Aorta (tissue), 5 donors: ENCODE data around the gene C1D. TPM values are rescaled to one million over a fixed set of nuclear protein-coding genes. Genes with fewer than 3 reads are reported as not detected.
"Not testable (repeated sequence)": the region's sequence is repeated elsewhere in the genome, so short reads cannot be mapped to it uniquely, and the experiment has no call there.

Experiments
- ATAC-seq: fragments of 200-7000 bp; cut with Tn5 transposase; one replicate; pipeline ENCODE4 v1.9.1; 2022; ENCODE audit warnings: moderate library complexity; ENCODE audit not compliant: low FRiP score
- DNase-seq, 2 donors: peaks; one replicate each; pipeline ENCODE4 v3.0.0-alpha.2; 2020
- H3K27ac ChIP-seq, 2 donors: one replicate each; pipeline ENCODE4 v1.5.1; 2013; ENCODE audit warnings: low read length in 2 of 2, mild to moderate bottlenecking in 2 of 2, moderate library complexity in 2 of 2, control low read depth in 1 of 2, inconsistent platforms in 1 of 2, low read depth in 1 of 2
- H3K27me3 ChIP-seq, 2 donors: one replicate each; pipeline ENCODE4 v1.6.1; 2013; ENCODE audit warnings: control low read depth in 1 of 2, low read length in 1 of 2, mild to moderate bottlenecking in 1 of 2, moderate library complexity in 1 of 2; ENCODE audit not compliant: insufficient read depth in 2 of 2, control insufficient read depth in 1 of 2
- H3K36me3 ChIP-seq, 2 donors: one replicate each; pipeline ENCODE4 v1.6.1; 2013; ENCODE audit warnings: control low read depth in 1 of 2, low read length in 1 of 2, mild to moderate bottlenecking in 1 of 2; ENCODE audit not compliant: insufficient read depth in 2 of 2, control insufficient read depth in 1 of 2
- H3K4me1 ChIP-seq, 2 donors: one replicate each; pipeline ENCODE4 v1.6.1; 2013; ENCODE audit warnings: low read length in 2 of 2, control low read depth in 1 of 2, mild to moderate bottlenecking in 1 of 2, moderate library complexity in 1 of 2; ENCODE audit not compliant: insufficient read depth in 2 of 2, control insufficient read depth in 1 of 2
- H3K4me3 ChIP-seq, 2 donors: one replicate each; pipeline ENCODE4 v1.5.1; 2013; ENCODE audit warnings: low read length in 2 of 2, control low read depth in 1 of 2, mild to moderate bottlenecking in 1 of 2
- H3K9me3 ChIP-seq: one replicate; pipeline ENCODE4 v1.6.1; 2013; ENCODE audit warnings: mild to moderate bottlenecking, low read length; ENCODE audit not compliant: control insufficient read depth
- WGBS, 2 donors: extraction: QIAGEN DNeasy Blood & Tissue Kit; methylation state at CpG; one replicate each; pipeline ENCODE4 v1.1.7; 2013; 5-methylcytosine and 5-hydroxymethylcytosine counted together
- intact Hi-C, 2 donors: fragments of 100-400 bp; cut with DNase I; formaldehyde crosslinking; loops; one replicate each; pipeline versions ENCODE4 v1.14.2 to v1.15.0; 2022
- polyA plus RNA-seq, 2 donors: library from polyadenylated mRNA; stranded (reverse); fragments of 200-250 nt; gene quantifications; one replicate each; pipeline ENCODE4 v1.2.3, GENCODE V29; 2013
- total RNA-seq, 2 donors: library from RNA; stranded (reverse); fragmentation: NEBNext Ultra II Directional; extraction: Animal tissue kit (Norgen Biotek cat#: 25700); gene quantifications; one replicate each; pipeline ENCODE4 v1.2.1, GENCODE V29; 2021
- donor health status: healthy with polysubstance abuse.
- donor health status: Bipolar disorder and iron deficiency.
- donor health status: DM: no; HTN: no; CAD: no.
- donor health status: DM: no; HTN: no; CAD: no.
- donor health status: DM: yes; HTN: yes; CAD: no.

The C1D gene
- total and polyA plus RNA-seq, 4 donors, result 19.9 to 33.3 (median 26.5) TPM

GRCh38 chr2:67999332-67999731 is 63.5 kb downstream of the C1D start:
- H3K36me3 ChIP-seq, result no peaks in the 10 kb centered on the region
- H3K27ac ChIP-seq, result no peak overlapping the region
- ATAC-seq (no peak), DNase-seq (no peak)
- no peaks in the 10 kb centered on the region for H3K9me3 ChIP-seq
- 98 to 99% methylated on average over 3 of the region's 3 CpGs for WGBS, 2 donors
- no peaks in the 10 kb centered on the region for H3K4me1 ChIP-seq
- intact Hi-C loops, result no loop called here
- no peaks in the 10 kb centered on the region for H3K27me3 ChIP-seq
- H3K4me3 ChIP-seq, result no peak overlapping the region

GRCh38 chr2:67997903-67998302 is 64.9 kb downstream of the C1D start:
- WGBS, 2 donors, result 97 to 99% methylated on average over 3 of the region's 3 CpGs
- ATAC-seq (no peak), DNase-seq (no peak)
- no peaks in the 10 kb centered on the region for H3K9me3 ChIP-seq
- H3K4me3 ChIP-seq, result no peak overlapping the region
- H3K4me1 ChIP-seq, result no peaks in the 10 kb centered on the region
- H3K27ac ChIP-seq, result no peak overlapping the region
- no peaks in the 10 kb centered on the region for H3K27me3 ChIP-seq
- no peaks in the 10 kb centered on the region for H3K36me3 ChIP-seq
- intact Hi-C loops, result no loop called here

GRCh38 chr2:67997528-67997900 is 65.3 kb downstream of the C1D start:
- no peak for DNase-seq
- H3K27me3 ChIP-seq, result no peaks in the 10 kb centered on the region
- no peaks in the 10 kb centered on the region for H3K36me3 ChIP-seq
- no peak overlapping the region for H3K27ac ChIP-seq
- H3K4me1 ChIP-seq, result no peaks in the 10 kb centered on the region
- intact Hi-C loops, result no loop called here
- H3K4me3 ChIP-seq, result no peak overlapping the region
- no peaks in the 10 kb centered on the region for H3K9me3 ChIP-seq
- WGBS, 2 donors, result 34 to 41% methylated on average over 3 of the region's 3 CpGs
- ATAC-seq, result no peak

GRCh38 chr2:67996772-67997527 is 65.9 kb downstream of the C1D start:
- Histone ChIP-seq H3K27me3 (no peaks in the 10 kb centered on the region), H3K4me1 (no peaks in the 10 kb centered on the region), H3K9me3 (no peaks in the 10 kb centered on the region), H3K4me3 (no peak overlapping the region), H3K36me3 (no peaks in the 10 kb centered on the region), H3K27ac (no peak overlapping the region)
- WGBS, 2 donors, result 87 to 90% methylated on average over 6 of the region's 6 CpGs
- intact Hi-C loops, result no loop called here
- ATAC-seq (no peak), DNase-seq (no peak)

- intact Hi-C loops, result no loop called here
- DNase-seq (no peak), ATAC-seq (no peak)
- no peak overlapping the region for H3K4me3 ChIP-seq
- no peaks in the 10 kb centered on the region for H3K4me1 ChIP-seq
- H3K9me3 ChIP-seq, result no peaks in the 10 kb centered on the region
- H3K27ac ChIP-seq, result no peak overlapping the region
- WGBS, 2 donors, result 64 to 90% methylated on average over 1 of the region's 1 CpG
- no peaks in the 10 kb centered on the region for H3K36me3 ChIP-seq
- H3K27me3 ChIP-seq, result no peaks in the 10 kb centered on the region
Measured at GRCh38 chr2:67994716-67995115, 68.1 kb downstream of the C1D start.

- H3K27ac ChIP-seq, ATAC-seq, H3K36me3 ChIP-seq, H3K4me3 ChIP-seq, H3K4me1 ChIP-seq, DNase-seq, H3K27me3 ChIP-seq, H3K9me3 ChIP-seq, intact Hi-C loops: not testable (repeated sequence)
- WGBS, 2 donors, result 98% methylated on average over 3 of the region's 3 CpGs
Measured at GRCh38 chr2:67994069-67994468, 68.7 kb downstream of the C1D start.

- intact Hi-C loops, result no loop called here
- no peaks in the 10 kb centered on the region for H3K4me1 ChIP-seq
- H3K36me3 ChIP-seq, result no peaks in the 10 kb centered on the region
- DNase-seq (no peak), ATAC-seq (no peak)
- no peak overlapping the region for H3K27ac ChIP-seq
- H3K4me3 ChIP-seq, result no peak overlapping the region
- no peaks in the 10 kb centered on the region for H3K27me3 ChIP-seq
- H3K9me3 ChIP-seq, result no peaks in the 10 kb centered on the region
- 81 to 95% methylated on average over 3 of the region's 3 CpGs for WGBS, 2 donors
Measured at GRCh38 chr2:67993329-67993728, 69.5 kb downstream of the C1D start.

GRCh38 chr2:67991456-67991855 is 71.3 kb downstream of the C1D start:
- 84 to 91% methylated on average over 2 of the region's 2 CpGs for WGBS, 2 donors
- Histone ChIP-seq H3K4me1 (no peaks in the 10 kb centered on the region), H3K27ac (no peak overlapping the region), H3K36me3 (no peaks in the 10 kb centered on the region), H3K27me3 (no peaks in the 10 kb centered on the region), H3K4me3 (no peak overlapping the region), H3K9me3 (no peaks in the 10 kb centered on the region)
- intact Hi-C loops, result no loop called here
- ATAC-seq (no peak), DNase-seq (no peak)
